NCI-H524 treated with DMSO at 0.1 percent for 48 hours (cell line): ENCODE measurements around the gene IL6.
"Not testable (repeated sequence)": the region's sequence is repeated elsewhere in the genome, so short reads cannot be mapped to it uniquely, and the experiment has no call there.

ENCODE experiments used
- DNase-seq: peaks from one replicate; lab custom pipeline; 2025; lab: John Stamatoyannopoulos, UW

Gene IL6

GRCh38 chr7:22726345-22726906, 574 bp upstream of the IL6 start:
- no peak for DNase-seq

GRCh38 chr7:22727714-22728035, 675 bp downstream of the IL6 start:
- no peak for DNase-seq

- DNase-seq = no peak
Observed at GRCh38 chr7:22728401-22729029, 1.5 kb downstream of the IL6 start.

- DNase-seq = no peak
Observed at GRCh38 chr7:22729180-22729825, 2.3 kb downstream of the IL6 start.

GRCh38 chr7:22730066-22730710, 3.2 kb downstream of the IL6 start:
- no peak for DNase-seq

GRCh38 chr7:22730921-22731654, 4.1 kb downstream of the IL6 start:
- no peak for DNase-seq

- DNase-seq = no peak
Observed at GRCh38 chr7:22731766-22732165, 4.8 kb downstream of the IL6 start.

- DNase-seq = no peak
Observed at GRCh38 chr7:22732556-22733126, 5.6 kb downstream of the IL6 start.

- no peak for DNase-seq
Observed at GRCh38 chr7:22733761-22734160, 6.8 kb downstream of the IL6 start.

GRCh38 chr7:22743014-22743413, 16.0 kb downstream of the IL6 start:
- no peak for DNase-seq

GRCh38 chr7:22751341-22751740, 24.3 kb downstream of the IL6 start:
- no peak for DNase-seq

GRCh38 chr7:22757338-22757994, 30.5 kb downstream of the IL6 start:
- DNase-seq = no peak

GRCh38 chr7:22758576-22758975, 31.6 kb downstream of the IL6 start:
- no peak for DNase-seq

- no peak for DNase-seq
Observed at GRCh38 chr7:22759721-22760120, 32.7 kb downstream of the IL6 start.

- DNase-seq = no peak
Observed at GRCh38 chr7:22762866-22763265, 35.9 kb downstream of the IL6 start.

GRCh38 chr7:22765609-22766008, 38.6 kb downstream of the IL6 start:
- no peak for DNase-seq

- DNase-seq = no peak
Observed at GRCh38 chr7:22771194-22771871, 44.3 kb downstream of the IL6 start.

GRCh38 chr7:22771872-22772228, 44.9 kb downstream of the IL6 start:
- DNase-seq = no peak

GRCh38 chr7:22772885-22773284, 45.9 kb downstream of the IL6 start:
- DNase-seq = no peak

- no peak for DNase-seq
Observed at GRCh38 chr7:22776964-22777363, 50.0 kb downstream of the IL6 start.

GRCh38 chr7:22779730-22780323, 52.8 kb downstream of the IL6 start:
- not testable (repeated sequence) for DNase-seq
